ENCODE measurements around the gene CATSPERE.

GRCh38 chr1:244545511-244545910 lies 84.4 kb downstream of the CATSPERE start:
- TF ChIP-seq CTCF (conservative IDR thresholded peaks at IDR 0.05; ENCODE audit: low read length) (no peak), EZH2phosphoT487 (IDR thresholded peaks at IDR 0.05; ENCODE audit: borderline replicate concordance) (no peak)

Data from Loucy (cell line).